ENCODE data around the gene DNAH3.

DNA sequence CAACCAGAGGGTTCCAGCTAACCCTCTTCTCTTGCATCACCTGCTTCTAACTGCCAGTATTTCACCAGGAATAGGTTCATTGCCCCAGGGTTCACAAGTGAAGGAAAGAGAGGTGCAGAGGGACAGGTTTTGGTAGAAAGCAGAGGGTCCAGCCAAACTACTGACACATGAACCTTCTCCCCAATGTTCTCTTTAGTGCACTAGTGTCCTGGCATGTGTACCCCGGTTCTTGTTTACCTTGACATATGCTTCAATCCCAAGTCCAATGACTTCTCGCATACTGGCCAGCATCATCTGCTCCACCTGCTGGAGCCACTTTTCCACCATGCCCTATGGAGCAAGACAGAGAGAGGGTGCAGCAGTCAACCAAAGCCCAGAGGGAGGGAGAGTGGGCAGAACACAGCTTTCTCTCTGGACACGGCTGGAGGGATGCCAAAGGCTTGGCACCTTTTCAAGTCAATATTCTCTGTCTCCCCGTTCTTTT, 90.6 kb downstream of the DNAH3 start:
- TF ChIP-seq GATA2 (IDR thresholded peaks at IDR 0.05; ENCODE audit: low read depth, low read length) = no peak
- TF ChIP-seq GATA3 (IDR thresholded peaks at IDR 0.05; ENCODE audit: low read depth, low read length) = no peak

Measured in SH-SY5Y (cell line).